Nephron progenitor cell (in vitro differentiated cells): Measurements from ENCODE around the gene POU3F1.

Experiments used
- DNase-seq: peaks from one replicate; pipeline ENCODE4 v3.0.0; 2021
- H3K27ac Mint-ChIP-seq: 2 replicates; pipeline ENCODE4 v1.8.0; 2021; ENCODE audit warnings: mild to moderate bottlenecking, moderate library complexity, mixed read lengths
- H3K27me3 Mint-ChIP-seq: 2 replicates; pipeline ENCODE4 v1.8.0; 2021; ENCODE audit warnings: mild to moderate bottlenecking, low read depth, mixed read lengths; ENCODE audit not compliant: poor library complexity
- H3K36me3 Mint-ChIP-seq: 2 replicates; pipeline ENCODE4 v1.8.0; 2021; ENCODE audit warnings: low read depth, mixed read lengths
- H3K4me1 Mint-ChIP-seq: 2 replicates; pipeline ENCODE4 v1.8.0; 2021; ENCODE audit warnings: mixed read lengths
- H3K4me3 Mint-ChIP-seq: 2 replicates; pipeline ENCODE4 v1.8.0; 2021; ENCODE audit warnings: mild to moderate bottlenecking, moderate library complexity, mixed read lengths
- H3K9me3 Mint-ChIP-seq: 2 replicates; pipeline ENCODE4 v1.8.0; 2021; ENCODE audit warnings: mild to moderate bottlenecking, moderate library complexity, mixed read lengths
- CTCF ChIP-seq: fragments of 200-600 bp; sonication (generic); IDR thresholded peaks from 2 replicates; pipeline ENCODE4 v1.5.0; 2021; ENCODE audit warnings: antibody characterized with exemption

The POU3F1 gene

DNA sequence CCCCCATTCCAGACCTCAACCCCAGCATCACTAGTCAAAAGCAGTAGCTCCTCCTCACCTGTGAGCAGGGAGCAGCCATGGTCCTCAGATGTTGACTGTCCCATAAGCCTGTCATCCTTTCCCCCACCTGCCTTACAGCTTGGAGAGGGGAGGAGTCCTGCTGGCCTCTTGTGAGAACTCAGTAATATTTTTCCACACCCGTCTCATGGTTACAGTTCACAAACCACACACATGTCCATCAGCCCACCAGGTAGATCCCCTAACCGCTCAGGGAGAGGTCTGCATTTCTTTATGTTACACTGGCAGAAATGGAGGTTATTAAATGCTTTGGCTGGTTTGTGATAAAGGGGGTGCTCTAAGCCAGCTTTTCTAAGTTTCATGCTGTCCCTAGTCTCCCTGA is 26.3 kb upstream of the POU3F1 start:
- no peak for DNase-seq
- Mint-ChIP-seq H3K27me3 (peaks cover 51% of the 10 kb centered on the region), H3K36me3 (no peaks in the 10 kb centered on the region), H3K27ac (no peak overlapping the region), H3K4me1 (peaks cover 10% of the 10 kb centered on the region), H3K4me3 (no peak overlapping the region), H3K9me3 (no peaks in the 10 kb centered on the region)
- no peak for TF ChIP-seq CTCF

DNA sequence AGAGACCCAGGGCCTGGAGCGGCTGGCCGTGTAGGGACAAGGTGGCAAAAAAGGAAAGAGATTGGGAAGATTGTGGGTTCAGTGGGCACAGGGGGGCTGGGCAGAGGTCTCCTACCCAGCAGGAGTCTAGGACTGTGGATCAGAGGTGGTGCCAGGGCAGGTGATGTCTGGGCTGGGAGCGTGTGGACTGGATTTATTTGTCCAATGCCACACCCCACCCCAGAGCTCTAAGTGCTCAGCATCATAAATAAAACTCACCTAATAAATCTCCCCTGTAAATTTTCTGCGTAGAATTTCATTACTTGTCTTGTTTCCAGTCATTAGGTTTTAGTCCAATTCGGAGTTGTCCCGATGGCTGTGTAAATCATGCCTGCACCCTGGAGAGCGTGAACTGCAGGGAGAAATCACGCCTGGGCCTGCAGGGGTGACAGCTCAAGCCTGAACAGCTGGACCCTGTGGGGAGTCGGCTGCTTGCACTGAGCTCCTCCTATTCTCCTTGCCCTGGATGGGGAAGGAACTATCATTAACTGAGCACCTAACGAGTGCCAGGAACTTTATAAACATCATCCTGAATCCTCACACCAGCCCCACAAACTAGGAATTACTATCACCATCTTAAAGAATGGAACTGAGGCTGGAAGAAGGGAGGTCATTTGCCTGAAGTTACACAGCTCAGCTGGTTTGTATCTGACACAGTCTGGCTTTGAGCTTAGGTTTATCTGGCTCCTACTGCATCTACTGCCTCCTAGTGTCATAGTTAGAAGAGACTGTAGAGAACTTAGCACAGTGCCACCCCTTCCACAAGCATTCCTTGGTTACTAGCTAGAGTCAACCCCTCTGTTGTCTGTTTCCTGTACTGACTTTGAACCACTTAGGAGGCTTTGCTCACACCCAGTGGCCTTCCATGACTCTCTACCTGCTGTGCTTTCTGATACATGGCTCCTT is 25.0 kb upstream of the POU3F1 start:
- no peak overlapping the region for H3K27ac Mint-ChIP-seq
- no peak for DNase-seq
- no peak for TF ChIP-seq CTCF
- H3K4me1 Mint-ChIP-seq, result peaks cover 10% of the 10 kb centered on the region
- no peaks in the 10 kb centered on the region for H3K9me3 Mint-ChIP-seq
- no peaks in the 10 kb centered on the region for H3K36me3 Mint-ChIP-seq
- no peak overlapping the region for H3K4me3 Mint-ChIP-seq
- H3K27me3 Mint-ChIP-seq, result peaks cover 55% of the 10 kb centered on the region

- Mint-ChIP-seq H3K4me1 (peaks cover 15% of the 10 kb centered on the region), H3K27me3 (peaks cover 55% of the 10 kb centered on the region), H3K36me3 (no peaks in the 10 kb centered on the region), H3K9me3 (no peaks in the 10 kb centered on the region), H3K27ac (no peak overlapping the region), H3K4me3 (no peak overlapping the region)
- DNase-seq, result no peak
- TF ChIP-seq CTCF, result no peak
These were observed 22.4 kb upstream of the POU3F1 start for GRCh38 chr1:38068980-38069340.

GRCh38 chr1:38068220-38068979 is 21.8 kb upstream of the POU3F1 start:
- DNase-seq, result no peak
- H3K4me3 Mint-ChIP-seq, result no peak overlapping the region
- peaks cover 55% of the 10 kb centered on the region for H3K27me3 Mint-ChIP-seq
- TF ChIP-seq CTCF, result no peak
- no peak overlapping the region for H3K27ac Mint-ChIP-seq
- H3K4me1 Mint-ChIP-seq, result peaks cover 9% of the 10 kb centered on the region
- H3K9me3 Mint-ChIP-seq, result no peaks in the 10 kb centered on the region
- H3K36me3 Mint-ChIP-seq, result no peaks in the 10 kb centered on the region

DNA sequence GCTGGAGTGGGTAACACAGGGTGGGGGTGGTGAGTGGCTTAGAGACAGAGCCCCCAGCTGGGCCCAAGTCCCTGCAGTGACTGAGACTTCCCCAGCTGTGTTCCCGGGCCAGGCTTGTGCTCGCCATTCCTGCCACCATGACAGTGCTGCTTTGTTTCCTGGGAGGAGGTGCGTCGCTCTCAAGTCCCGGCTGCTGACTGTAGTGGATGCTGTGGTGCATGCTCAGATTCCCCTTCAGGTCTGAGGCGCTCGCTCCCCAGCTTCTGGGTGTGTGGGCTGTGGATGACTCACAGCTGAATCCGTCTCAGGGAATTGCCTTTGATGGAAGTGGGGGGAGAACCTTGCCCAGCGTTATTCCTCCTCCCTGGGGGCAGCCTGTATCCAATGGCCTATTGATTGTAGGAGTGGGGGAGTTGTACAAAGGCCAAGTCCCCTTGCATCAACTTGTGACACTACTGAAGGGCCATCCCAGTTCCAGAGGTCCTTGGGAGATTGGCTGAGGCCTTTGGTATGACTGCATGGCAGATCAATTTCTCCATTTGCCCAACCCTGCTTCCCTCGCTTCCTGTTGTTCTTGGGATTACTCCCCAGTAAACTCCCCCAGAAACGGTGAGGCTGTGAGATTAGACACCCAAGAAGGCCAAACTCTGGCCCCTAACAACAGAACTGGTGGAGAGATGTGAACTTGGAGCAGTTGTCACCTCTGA is 17.8 kb upstream of the POU3F1 start:
- Mint-ChIP-seq H3K36me3 (no peaks in the 10 kb centered on the region), H3K4me1 (peaks cover 6% of the 10 kb centered on the region), H3K27me3 (peaks cover 44% of the 10 kb centered on the region), H3K27ac (no peak overlapping the region), H3K4me3 (no peak overlapping the region), H3K9me3 (no peaks in the 10 kb centered on the region)
- TF ChIP-seq CTCF, result no peak
- DNase-seq, result no peak
